HEK293 (cell line): ENCODE results near the gene ACAD11.
A peak's percentile ranks its signal among the peaks of the same experiment; 100 is the strongest.

Experiments used
- BCL6B ChIP-seq: fragments of 450-650 bp; formaldehyde crosslinking; IDR thresholded peaks from 2 replicates; pipeline ENCODE4 v1.5.1; 2017; ENCODE audit warnings: missing biosample characterization, missing genetic modification characterization
- KLF17 ChIP-seq: fragments of 450-650 bp; formaldehyde crosslinking; IDR thresholded peaks from 2 replicates; pipeline ENCODE4 v1.5.1; 2016; ENCODE audit warnings: missing biosample characterization, missing genetic modification characterization
- KLF7 ChIP-seq: fragments of 450-650 bp; formaldehyde crosslinking; IDR thresholded peaks from 2 replicates; pipeline ENCODE4 v1.5.1; 2016; ENCODE audit warnings: missing biosample characterization, missing genetic modification characterization, borderline replicate concordance
- MYNN ChIP-seq: fragments of 450-650 bp; formaldehyde crosslinking; IDR thresholded peaks from 2 replicates; pipeline ENCODE4 v1.5.1; 2016; ENCODE audit warnings: missing biosample characterization, missing genetic modification characterization, borderline replicate concordance
- PBX3 ChIP-seq: sonication (generic); formaldehyde crosslinking; IDR thresholded peaks from 2 replicates; pipeline ENCODE4 v1.8.1; 2022; ENCODE audit warnings: mild to moderate bottlenecking, moderate library complexity, missing genetic modification reagents
- REST ChIP-seq: fragments of 450-650 bp; formaldehyde crosslinking; IDR thresholded peaks from 2 replicates; pipeline ENCODE4 v1.5.1; 2016; ENCODE audit warnings: missing biosample characterization, missing genetic modification characterization
- TSHZ1 ChIP-seq: fragments of 450-650 bp; formaldehyde crosslinking; IDR thresholded peaks from 2 replicates; pipeline ENCODE4 v1.5.1; 2016; ENCODE audit warnings: missing biosample characterization, missing genetic modification characterization, borderline replicate concordance
- ZBTB8A ChIP-seq: fragments of 450-650 bp; formaldehyde crosslinking; IDR thresholded peaks from 2 replicates; pipeline ENCODE4 v1.5.1; 2016; ENCODE audit warnings: missing biosample characterization, missing genetic modification characterization
- ZEB2 ChIP-seq: fragments of 450-650 bp; formaldehyde crosslinking; IDR thresholded peaks from 2 replicates; pipeline ENCODE4 v1.5.1; 2016; ENCODE audit warnings: missing biosample characterization, missing genetic modification characterization
- ZFP3 ChIP-seq: fragments of 450-650 bp; formaldehyde crosslinking; IDR thresholded peaks from 2 replicates; pipeline ENCODE4 v1.5.1; 2016; ENCODE audit warnings: low read depth, missing biosample characterization, missing genetic modification characterization
- ZFP41 ChIP-seq: fragments of 450-650 bp; formaldehyde crosslinking; IDR thresholded peaks from 2 replicates; pipeline ENCODE4 v1.5.1; 2016; ENCODE audit warnings: missing biosample characterization, missing genetic modification characterization, borderline replicate concordance
- ZIC2 ChIP-seq: fragments of 450-650 bp; formaldehyde crosslinking; IDR thresholded peaks from 2 replicates; pipeline ENCODE4 v1.5.1; 2016; ENCODE audit warnings: missing biosample characterization, missing genetic modification characterization
- ZNF146 ChIP-seq: fragments of 450-650 bp; formaldehyde crosslinking; IDR thresholded peaks from 2 replicates; pipeline ENCODE4 v1.5.1; 2016; ENCODE audit warnings: missing biosample characterization, missing genetic modification characterization
- ZNF157 ChIP-seq: fragments of 450-650 bp; formaldehyde crosslinking; IDR thresholded peaks from 2 replicates; pipeline ENCODE4 v1.5.1; 2016; ENCODE audit warnings: missing biosample characterization, missing genetic modification characterization
- ZNF184 ChIP-seq: fragments of 450-650 bp; IDR thresholded peaks from 2 replicates; pipeline ENCODE4 v1.5.1; 2018; ENCODE audit warnings: missing biosample characterization, mild to moderate bottlenecking, missing genetic modification characterization
- ZNF518A ChIP-seq: fragments of 450-650 bp; formaldehyde crosslinking; conservative IDR thresholded peaks from 2 replicates; pipeline ENCODE4 v1.5.1; 2016; ENCODE audit warnings: low read depth, missing biosample characterization, missing genetic modification characterization
- ZNF596 ChIP-seq: fragments of 450-650 bp; IDR thresholded peaks from 2 replicates; pipeline ENCODE4 v1.5.0; 2018; ENCODE audit warnings: missing biosample characterization, mild to moderate bottlenecking, missing genetic modification characterization, moderate library complexity
- ZNF610 ChIP-seq: fragments of 450-650 bp; formaldehyde crosslinking; IDR thresholded peaks from 2 replicates; pipeline ENCODE4 v1.5.1; 2016; ENCODE audit warnings: missing biosample characterization, missing genetic modification characterization, borderline replicate concordance
- ZNF658 ChIP-seq: fragments of 450-650 bp; formaldehyde crosslinking; IDR thresholded peaks from 2 replicates; pipeline ENCODE4; 2016; ENCODE audit warnings: missing biosample characterization, missing genetic modification characterization
- ZNF664 ChIP-seq: fragments of 450-650 bp; formaldehyde crosslinking; IDR thresholded peaks from 2 replicates; pipeline ENCODE4 v1.5.1; 2016; ENCODE audit warnings: missing biosample characterization, missing genetic modification characterization
- ZSCAN18 ChIP-seq: fragments of 450-650 bp; formaldehyde crosslinking; IDR thresholded peaks from 2 replicates; pipeline ENCODE4 v1.5.1; 2016; ENCODE audit warnings: missing biosample characterization, missing genetic modification characterization

Gene ACAD11

GRCh38 chr3:132660052-132660810 lies 622 bp upstream of the ACAD11 start, which contains the start of gene UBA5 (continued):
- no peak for TF ChIP-seq ZSCAN18 (tag by site-specific recombination)
- TF ChIP-seq ZNF664: no peak
- no peak for TF ChIP-seq ZNF184 (tag by site-specific recombination)
- no peak for TF ChIP-seq ZFP3 (tag by site-specific recombination)
- no peak for TF ChIP-seq ZFP41 (tag by site-specific recombination)
- TF ChIP-seq BCL6B (tag by site-specific recombination): no peak
- no peak; the same call in 1 of the 2 replicates for TF ChIP-seq ZBTB8A (tag by site-specific recombination)
- no peak for TF ChIP-seq ZIC2
- TF ChIP-seq TSHZ1: no peak
- TF ChIP-seq PBX3: no peak; the same call in 1 of the 2 replicates
- no peak for TF ChIP-seq KLF17 (tag by site-specific recombination)
- no peak for TF ChIP-seq ZNF658 (tag by site-specific recombination)
- TF ChIP-seq ZNF610 (tag by site-specific recombination): peak; percentile 42; the same call in 1 of the 2 replicates
- no peak for TF ChIP-seq ZNF518A (tag by site-specific recombination)
- TF ChIP-seq ZNF157: no peak
- TF ChIP-seq ZNF596: no peak
- no peak for TF ChIP-seq MYNN
- TF ChIP-seq KLF7 (tag by site-specific recombination): no peak
- TF ChIP-seq ZEB2: no peak
- TF ChIP-seq ZNF146: no peak
- TF ChIP-seq REST (tag by site-specific recombination): no peak
